Lung (tissue), 12 donors: ENCODE data around the gene CCDC102A. TPM values are rescaled to one million over a fixed set of nuclear protein-coding genes. Genes with fewer than 3 reads are reported as not detected.

Experiments used
- ATAC-seq: fragments of 200-7000 bp; cut with Tn5 transposase; one replicate; pipeline ENCODE4 v1.9.1; 2020; ENCODE audit warnings: moderate number of reproducible peaks; ENCODE audit not compliant: insufficient read depth, low FRiP score
- DNase-seq, 3 donors: peaks; one replicate each; pipeline ENCODE4 v3.0.0-alpha.2; 2013 to 2017
- H3K27ac ChIP-seq, 2 donors: one replicate each; pipeline ENCODE4 v1.5.1; 2013; ENCODE audit warnings: mild to moderate bottlenecking in 2 of 2, moderate library complexity in 2 of 2, control low read depth in 1 of 2, inconsistent platforms in 1 of 2, low read depth in 1 of 2, low read length in 1 of 2
- H3K27me3 ChIP-seq, 3 donors: one replicate each; pipeline ENCODE4 v1.5.1; 2013; ENCODE audit warnings: low read length in 2 of 3; ENCODE audit not compliant: control insufficient read depth in 3 of 3, insufficient read depth in 3 of 3
- H3K36me3 ChIP-seq, 4 donors: one replicate each; pipeline ENCODE4 v1.5.1; 2013; ENCODE audit warnings: low read length in 4 of 4, mild to moderate bottlenecking in 1 of 4, moderate library complexity in 1 of 4; ENCODE audit not compliant: control insufficient read depth in 4 of 4, insufficient read depth in 4 of 4
- H3K4me1 ChIP-seq, 5 donors: one replicate each; pipeline ENCODE4 v1.5.1; 2013; ENCODE audit warnings: low read length in 5 of 5, mild to moderate bottlenecking in 2 of 5, moderate library complexity in 1 of 5; ENCODE audit not compliant: control insufficient read depth in 5 of 5, insufficient read depth in 5 of 5
- H3K4me3 ChIP-seq: one replicate; pipeline ENCODE4 v1.5.1; 2013; ENCODE audit warnings: mild to moderate bottlenecking, control low read depth, moderate library complexity
- H3K9ac ChIP-seq, 2 donors: one replicate each; pipeline ENCODE4 v1.5.1; 2013; ENCODE audit warnings: low read length in 2 of 2, control low read depth in 1 of 2; ENCODE audit not compliant: insufficient read depth in 1 of 2
- H3K9me3 ChIP-seq, 4 donors: one replicate each; pipeline ENCODE4 v1.5.1; 2013; ENCODE audit warnings: low read length in 3 of 4, mild to moderate bottlenecking in 1 of 4, moderate library complexity in 1 of 4; ENCODE audit not compliant: control insufficient read depth in 4 of 4, insufficient read depth in 3 of 4
- CTCF ChIP-seq: IDR thresholded peaks from 2 replicates; pipeline ENCODE4 v1.5.1; 2012; ENCODE audit warnings: mild to moderate bottlenecking; ENCODE audit errors: control extremely low read depth, extremely low read depth
- WGBS, 2 donors: extraction: QIAGEN DNeasy Blood & Tissue Kit; methylation state at CpG; one replicate each; pipeline ENCODE4 v1.1.7; 2013; 5-methylcytosine and 5-hydroxymethylcytosine counted together
- polyA plus RNA-seq, 2 donors: library from polyadenylated mRNA; stranded (reverse); fragments of 200-250 nt; gene quantifications; one replicate each; pipeline ENCODE4 v1.2.1, GENCODE V29; 2013
- total RNA-seq, 2 donors: library from RNA; depleted of rRNA in 1 of 2; stranded (reverse); fragments of >200 nt in 1 of 2; gene quantifications; one replicate each; pipeline ENCODE4 v1.2.1, GENCODE V29; 2014 to 2021
- donor health status: control.
- donor health status: control.
- donor health status: Bipolar disorder and iron deficiency.
- donor health status: healthy.
- donor health status: DM: yes; HTN: yes; CAD: no.

The CCDC102A gene
- total and polyA plus RNA-seq, 4 donors: 3.6 to 14.0 (median 6.9) TPM

- DNase-seq (no peak), ATAC-seq (no peak)
- no peak for TF ChIP-seq CTCF
- H3K27ac ChIP-seq: no peak overlapping the region
- no peaks in the 10 kb centered on the region for H3K27me3 ChIP-seq
- WGBS, 2 donors: 78 to 82% methylated on average over 14 of the region's 14 CpGs
- no peak overlapping the region for H3K4me3 ChIP-seq
- H3K4me1 ChIP-seq: peaks cover 0 to 5% (median 0%) of the 10 kb centered on the region in 5 donors
- H3K9me3 ChIP-seq: no peaks in the 10 kb centered on the region
- H3K9ac ChIP-seq: no peak overlapping the region
- H3K36me3 ChIP-seq: no peaks in the 10 kb centered on the region
Measured at GRCh38 chr16:57578521-57579360, 42.4 kb upstream of the CCDC102A start.

GRCh38 chr16:57577691-57578224, 41.4 kb upstream of the CCDC102A start:
- no peak for TF ChIP-seq CTCF
- Histone ChIP-seq H3K36me3 (no peaks in the 10 kb centered on the region), H3K9ac (no peak overlapping the region), H3K4me1 (peaks cover 0 to 5% (median 0%) of the 10 kb centered on the region in 5 donors), H3K4me3 (no peak overlapping the region), H3K27ac (no peak overlapping the region), H3K27me3 (no peaks in the 10 kb centered on the region), H3K9me3 (no peaks in the 10 kb centered on the region)
- ATAC-seq (no peak), DNase-seq (no peak)
- 17 to 43% methylated on average over 4 of the region's 4 CpGs for WGBS, 2 donors

GRCh38 chr16:57577214-57577613, 40.8 kb upstream of the CCDC102A start:
- no peak for TF ChIP-seq CTCF
- Histone ChIP-seq H3K27ac (no peak overlapping the region), H3K27me3 (no peaks in the 10 kb centered on the region)

More at GRCh38 chr16:57577214-57577613, 40.8 kb upstream of the CCDC102A start:
- DNase-seq (no peak), ATAC-seq (no peak)
- Histone ChIP-seq H3K9me3 (no peaks in the 10 kb centered on the region), H3K4me3 (no peak overlapping the region), H3K4me1 (peaks cover 0 to 5% (median 0%) of the 10 kb centered on the region in 5 donors), H3K36me3 (no peaks in the 10 kb centered on the region), H3K9ac (no peak overlapping the region)
- 79 to 83% methylated on average over 6 of the region's 6 CpGs for WGBS, 2 donors
